ENCODE results near the gene P2RX4. TPM values are rescaled to one million over a fixed set of nuclear protein-coding genes. Genes with fewer than 3 reads are reported as not detected.

Gene P2RX4
- total RNA-seq, 1 experiment from 2014 or later = 8.1 TPM

- H4K5ac ChIP-seq (ENCODE audit: insufficient read length, low read depth, low read length) = no peak overlapping the region
- H3K36me3 Mint-ChIP-seq (ENCODE audit: insufficient read depth in 1 of 3, low read depth in 3 of 3) = peaks cover 0 to 2% (median under 1%) of the 10 kb centered on the region in 3 experiments; a peak in 3 of 7 replicates
- no peaks in the 10 kb centered on the region for H3K79me1 ChIP-seq (ENCODE audit: insufficient read depth, low read depth, low read length, poor library complexity, severe bottlenecking)
These were observed 7.8 kb downstream of the P2RX4 start for GRCh38 chr12:121217761-121218160.

More at GRCh38 chr12:121217761-121218160, 7.8 kb downstream of the P2RX4 start:
- Histone ChIP-seq H2BK12ac (ENCODE audit: insufficient read length, low read depth, low read length) (no peak overlapping the region), H2BK5ac (ENCODE audit: insufficient read length, low read length) (no peak overlapping the region), H4K8ac (replicated peaks; ENCODE audit: insufficient read length, low read depth, low read length) (no peak overlapping the region), H3K18ac (ENCODE audit: insufficient read length, low read depth, low read length) (no peak overlapping the region), H3K4ac (ENCODE audit: low read depth, low read length) (no peak overlapping the region), H3K14ac (ENCODE audit: insufficient read depth, low read length) (no peak overlapping the region), H3K9ac (ENCODE audit: extremely low read depth, insufficient read length, low read length) (no peak overlapping the region), H3K9me3 (ENCODE audit: control insufficient read depth, low read depth, low read length) (no peaks in the 10 kb centered on the region), H2AFZ (ENCODE audit: low read length) (no peak overlapping the region), H3T11ph (ENCODE audit: low read length) (no peak overlapping the region), H2AK5ac (ENCODE audit: insufficient read length, low read length) (no peak overlapping the region), H4K91ac (ENCODE audit: insufficient read length, low read depth, low read length) (no peak overlapping the region), H3K27me3 (ENCODE audit: insufficient read depth, low read length) (no peaks in the 10 kb centered on the region), H3K56ac (ENCODE audit: insufficient read length, low read depth, low read length) (no peak overlapping the region), H2BK120ac (ENCODE audit: low read depth, low read length, poor library complexity, severe bottlenecking) (no peak overlapping the region), H3K79me2 (ENCODE audit: insufficient read depth, low read length) (no peaks in the 10 kb centered on the region), H3K4me1 (ENCODE audit: insufficient read depth, low read length) (no peaks in the 10 kb centered on the region), H3K27ac (ENCODE audit: insufficient read length, low read depth, low read length) (no peak overlapping the region), H3K4me2 (ENCODE audit: insufficient read depth, insufficient read length, low read length) (no peak overlapping the region), H3K23me2 (ENCODE audit: insufficient read length, low read depth, low read length, poor library complexity, severe bottlenecking) (no peaks in the 10 kb centered on the region), H2BK15ac (ENCODE audit: low read depth, low read length) (no peak overlapping the region), H2BK20ac (ENCODE audit: low read depth, low read length, poor library complexity, severe bottlenecking) (no peak overlapping the region), H3K23ac (ENCODE audit: insufficient read length, low read depth, low read length) (no peak overlapping the region), H4K20me1 (ENCODE audit: control insufficient read depth, insufficient read depth, insufficient read length) (no peaks in the 10 kb centered on the region)
- no peak overlapping the region for H3K27ac Mint-ChIP-seq
- no peaks in the 10 kb centered on the region for H3K27me3 Mint-ChIP-seq (ENCODE audit: low read depth)
- no peak for DNase-seq
- no peak overlapping the region for H3K4me3 Mint-ChIP-seq
- H3K9me3 Mint-ChIP-seq = no peaks in the 10 kb centered on the region
- WGBS (ENCODE audit: extremely low coverage, insufficient read length, low lambda C conversion rate) = no CpG with 5 or more reads among the region's 5 CpGs
- TF ChIP-seq CTCF (conservative IDR thresholded peaks at IDR 0.05) = no peak
- H3K4me1 Mint-ChIP-seq = no peaks in the 10 kb centered on the region

Data from H9 (cell line).